ENCODE results near the gene ABCB11.

ABCB11 gene

DNA sequence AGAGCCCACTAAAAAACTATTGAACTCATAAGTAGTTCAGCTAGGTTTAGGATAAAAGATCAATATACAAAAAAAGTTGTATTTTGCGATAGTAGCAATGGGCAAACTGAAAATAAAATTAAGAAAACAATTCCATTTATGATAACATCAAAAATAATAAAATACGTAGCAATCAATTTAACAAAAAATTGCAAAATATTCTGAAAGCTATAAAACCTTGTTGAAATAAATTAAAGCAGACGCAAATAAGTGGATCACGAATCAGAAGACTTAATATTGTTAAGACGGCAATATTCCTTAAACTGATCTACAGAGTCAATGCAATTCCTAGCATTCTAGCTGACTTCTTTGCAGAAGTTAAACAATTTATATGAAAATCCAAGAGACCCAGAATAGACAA, 24.5 kb downstream of the ABCB11 start:
- no peak for DNase-seq

DNA sequence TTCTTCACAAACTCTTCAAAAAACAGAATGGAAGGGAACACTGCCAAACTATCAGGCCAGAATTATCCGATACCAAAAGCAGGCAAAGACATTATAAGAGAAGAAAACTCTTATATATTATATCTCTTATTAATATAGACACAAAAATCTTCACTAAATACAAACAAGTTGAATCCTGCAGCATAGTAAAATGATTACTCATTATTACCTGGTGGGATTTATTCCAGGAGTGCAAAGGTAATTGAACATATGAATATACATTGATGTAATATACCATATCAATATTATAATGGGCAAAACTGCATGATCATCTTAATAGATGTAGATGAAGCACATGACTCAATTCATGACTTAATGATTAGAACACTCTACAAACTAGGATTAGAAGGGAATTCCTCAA, 25.1 kb downstream of the ABCB11 start:
- DNase-seq = no peak

DNA sequence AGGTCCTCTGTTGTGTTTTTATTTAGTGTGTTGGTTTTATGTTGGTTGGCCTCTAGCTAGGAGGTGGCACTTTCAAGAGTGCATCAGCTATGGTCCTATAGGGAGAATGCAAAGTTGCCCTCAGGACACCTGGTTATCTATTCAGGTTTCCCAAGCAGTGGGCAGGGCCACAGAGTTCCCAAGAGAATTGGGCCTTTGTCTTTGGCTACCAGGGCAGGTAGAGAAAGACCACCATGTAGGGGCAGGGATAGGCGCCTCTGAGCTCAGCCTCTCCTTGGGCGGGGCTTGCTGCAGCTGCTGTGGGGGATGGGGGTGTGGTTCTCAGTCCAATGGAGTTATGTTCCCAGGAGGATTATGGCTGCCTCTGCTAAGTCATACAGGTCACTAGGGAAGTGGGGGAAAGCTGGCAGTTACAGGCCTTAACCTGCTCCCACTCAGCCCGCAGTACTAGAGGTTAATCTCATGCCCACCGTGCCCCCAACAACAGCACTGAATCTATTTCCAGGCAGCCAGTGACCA, 26.0 kb downstream of the ABCB11 start:
- no peak for DNase-seq

DNA sequence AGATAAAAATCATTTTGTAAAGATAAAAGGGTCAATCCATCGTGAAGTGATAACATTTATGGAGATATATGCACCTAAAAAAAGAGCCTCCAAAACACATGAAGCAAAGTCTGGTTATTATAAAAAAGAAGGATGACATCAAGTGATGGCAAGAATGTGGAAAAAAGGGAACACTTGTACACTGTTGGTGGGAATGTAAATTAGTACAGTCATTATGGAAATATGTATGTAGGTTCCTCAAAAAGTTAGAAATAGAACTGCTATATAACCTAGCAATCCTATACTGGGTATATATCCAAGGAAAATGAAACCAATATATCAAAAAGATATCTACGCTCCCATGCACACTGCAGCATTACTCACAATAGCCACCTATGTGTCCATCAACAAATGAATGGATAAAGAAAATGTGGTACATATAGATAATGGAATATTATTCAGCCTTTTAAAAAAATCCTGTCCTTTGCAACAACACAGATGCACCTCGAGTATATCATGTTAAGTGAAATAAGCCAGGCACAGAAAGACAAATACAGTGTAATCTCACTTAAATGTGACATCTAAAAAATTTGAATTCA, 28.9 kb downstream of the ABCB11 start:
- no peak for DNase-seq

DNA sequence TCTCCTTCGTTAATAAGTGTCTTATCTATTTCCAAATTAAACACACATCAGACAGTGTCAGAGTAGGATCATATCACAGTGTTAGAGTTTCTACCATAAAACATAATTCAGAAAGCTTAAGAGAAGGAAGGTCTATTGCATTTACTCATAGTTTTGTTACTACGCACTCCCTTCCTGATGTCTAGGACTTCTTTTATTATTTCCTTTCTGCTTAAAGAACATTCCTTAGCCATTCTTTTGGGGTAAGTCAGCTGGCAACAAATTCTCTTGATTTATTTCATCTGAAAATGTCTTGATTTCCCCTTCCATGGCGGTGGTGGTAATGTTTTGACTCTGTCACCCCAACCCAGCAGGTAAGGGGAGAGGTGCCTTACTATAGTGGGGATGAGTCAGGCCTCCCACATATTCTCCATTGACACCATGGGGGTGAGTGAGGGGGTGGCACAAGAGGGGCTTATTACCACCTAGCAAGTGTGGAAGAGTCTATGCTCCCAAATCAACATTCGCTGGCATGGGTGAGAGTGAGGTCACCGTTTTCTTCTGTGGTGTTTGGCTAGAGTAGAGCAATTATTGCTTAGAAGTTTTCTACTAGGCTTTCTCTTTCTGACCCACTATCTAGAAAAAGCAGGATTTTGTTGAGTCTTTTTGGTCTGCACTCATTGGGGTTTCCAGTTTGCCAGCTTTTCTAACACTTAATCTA, 29.9 kb downstream of the ABCB11 start:
- DNase-seq = no peak

DNA sequence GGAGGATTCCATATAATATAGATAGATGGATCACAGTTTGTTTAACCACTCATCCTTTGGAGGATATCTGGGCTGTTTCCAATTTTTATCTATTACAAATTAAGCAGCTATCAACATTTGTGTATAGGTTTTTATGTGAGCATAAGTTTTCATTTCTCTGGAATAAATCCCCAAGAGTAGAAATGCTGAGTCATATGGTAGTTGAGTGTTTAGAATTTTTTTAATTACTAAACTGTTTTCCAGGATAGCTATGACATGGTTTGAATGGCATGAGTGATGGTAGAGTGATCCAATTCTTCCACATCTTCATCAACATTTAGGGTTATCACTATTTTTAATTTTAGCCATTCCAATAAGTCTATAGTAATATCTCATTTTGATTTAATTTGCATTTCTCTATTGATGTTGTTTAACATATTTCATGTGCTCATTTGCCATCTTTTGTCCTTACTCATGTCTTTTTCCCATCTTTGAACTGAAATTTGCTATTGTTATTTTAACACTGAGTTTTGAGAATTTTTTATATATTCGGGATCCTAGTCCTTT, 31.4 kb downstream of the ABCB11 start:
- DNase-seq = no peak

DNA sequence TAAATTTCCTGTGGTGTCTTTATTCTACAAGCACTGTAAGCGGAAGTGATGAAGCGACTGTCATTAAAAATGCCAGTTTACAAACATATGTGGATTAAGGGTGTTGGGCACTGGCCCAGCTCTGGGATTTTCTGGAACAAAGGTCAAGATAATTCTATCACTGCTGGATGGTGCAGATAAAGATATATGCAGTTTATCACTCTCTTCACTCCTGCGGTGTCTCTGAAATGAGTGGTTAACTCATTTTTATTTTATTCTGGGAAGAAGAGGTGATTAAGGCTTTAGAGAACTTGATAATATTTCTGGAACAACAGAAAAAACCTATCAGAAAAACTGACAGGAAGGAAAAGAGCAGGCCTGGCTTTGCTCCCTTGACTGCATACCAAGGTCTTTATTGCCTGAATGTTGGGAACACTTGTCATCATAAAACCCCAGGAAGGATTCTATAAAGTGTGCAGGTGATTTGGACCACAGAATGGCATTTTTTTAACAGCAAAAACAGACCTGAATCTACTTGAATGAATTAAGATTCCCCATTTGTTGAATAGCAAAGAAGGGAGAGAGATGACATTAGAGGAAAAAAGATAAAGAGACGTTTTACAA, 32.4 kb downstream of the ABCB11 start:
- DNase-seq = no peak

DNA sequence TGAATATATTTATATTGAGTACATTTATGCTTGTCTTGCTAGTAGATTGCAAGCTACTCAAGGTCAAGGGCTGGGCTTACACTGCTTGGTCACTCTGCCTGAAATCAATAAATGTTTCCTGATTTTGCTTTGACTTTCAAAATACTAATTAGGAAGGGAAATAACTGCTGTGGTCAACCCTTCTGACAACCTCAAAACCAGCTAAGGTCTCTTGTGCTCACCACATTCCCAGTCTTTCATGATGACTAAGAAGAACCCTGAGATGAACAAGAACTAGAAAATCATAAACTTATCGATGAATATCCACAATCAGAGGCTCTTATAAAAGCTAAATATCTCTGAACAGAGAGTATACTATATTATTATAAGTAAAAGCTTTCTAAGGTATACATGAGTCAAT, 33.3 kb downstream of the ABCB11 start:
- no peak for DNase-seq

DNA sequence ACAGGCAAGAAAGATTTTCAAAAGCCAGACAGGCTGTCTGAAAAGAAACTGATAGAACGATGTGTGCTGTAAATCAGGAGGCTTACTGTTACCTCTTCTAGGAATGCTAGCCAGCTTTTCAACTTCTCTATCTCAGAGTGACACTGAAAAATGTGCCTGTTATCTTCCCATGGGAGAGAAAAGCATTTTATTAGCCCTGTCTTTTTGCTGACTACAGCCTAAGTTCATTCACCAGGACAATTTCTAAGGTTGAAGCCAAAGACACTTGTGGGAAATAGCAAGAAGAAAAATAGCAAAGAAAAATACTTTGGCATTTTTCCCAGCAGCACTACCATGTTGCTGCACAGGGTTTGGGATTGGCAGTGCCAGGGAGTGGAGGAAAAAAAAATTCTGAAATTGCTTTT, 34.0 kb downstream of the ABCB11 start:
- DNase-seq = no peak

DNA sequence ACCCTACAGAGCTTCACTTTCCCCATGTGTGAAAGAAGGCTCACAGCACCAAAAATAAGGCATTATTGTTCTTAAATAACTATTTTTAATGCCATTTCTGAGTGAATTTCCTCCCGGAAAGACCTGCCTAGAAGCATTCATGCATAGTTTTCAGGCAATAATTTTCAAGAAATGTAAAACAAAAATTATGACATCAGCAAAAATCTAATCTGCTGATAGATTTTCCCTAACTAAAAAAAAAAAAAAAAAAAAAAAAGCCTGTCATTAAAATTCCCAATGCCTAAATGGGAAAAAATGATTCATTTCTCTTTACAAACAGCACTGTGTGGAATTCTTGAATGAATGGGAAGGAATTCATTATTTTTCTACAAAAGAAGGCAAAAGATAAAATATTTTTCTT, 35.4 kb downstream of the ABCB11 start:
- no peak for DNase-seq

DNA sequence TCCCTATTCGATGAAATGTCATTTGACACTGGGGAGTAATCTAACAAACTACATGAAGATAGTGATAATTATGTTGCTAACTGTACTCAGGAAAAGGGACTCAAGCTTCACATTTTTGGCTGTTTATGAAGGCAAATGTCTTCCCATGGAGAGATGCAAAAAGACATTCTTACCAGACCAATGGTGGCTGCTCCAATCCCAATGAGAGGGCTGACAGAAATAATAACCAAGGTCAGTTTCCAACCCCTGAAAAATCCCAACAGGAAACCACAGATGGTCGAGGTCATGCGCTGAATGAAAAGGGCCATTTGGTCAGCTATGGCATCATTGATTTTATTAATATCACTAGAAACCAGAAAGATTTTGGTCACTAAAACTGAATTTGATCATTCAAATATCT, 37.6 kb downstream of the ABCB11 start:
- no peak for DNase-seq

DNA sequence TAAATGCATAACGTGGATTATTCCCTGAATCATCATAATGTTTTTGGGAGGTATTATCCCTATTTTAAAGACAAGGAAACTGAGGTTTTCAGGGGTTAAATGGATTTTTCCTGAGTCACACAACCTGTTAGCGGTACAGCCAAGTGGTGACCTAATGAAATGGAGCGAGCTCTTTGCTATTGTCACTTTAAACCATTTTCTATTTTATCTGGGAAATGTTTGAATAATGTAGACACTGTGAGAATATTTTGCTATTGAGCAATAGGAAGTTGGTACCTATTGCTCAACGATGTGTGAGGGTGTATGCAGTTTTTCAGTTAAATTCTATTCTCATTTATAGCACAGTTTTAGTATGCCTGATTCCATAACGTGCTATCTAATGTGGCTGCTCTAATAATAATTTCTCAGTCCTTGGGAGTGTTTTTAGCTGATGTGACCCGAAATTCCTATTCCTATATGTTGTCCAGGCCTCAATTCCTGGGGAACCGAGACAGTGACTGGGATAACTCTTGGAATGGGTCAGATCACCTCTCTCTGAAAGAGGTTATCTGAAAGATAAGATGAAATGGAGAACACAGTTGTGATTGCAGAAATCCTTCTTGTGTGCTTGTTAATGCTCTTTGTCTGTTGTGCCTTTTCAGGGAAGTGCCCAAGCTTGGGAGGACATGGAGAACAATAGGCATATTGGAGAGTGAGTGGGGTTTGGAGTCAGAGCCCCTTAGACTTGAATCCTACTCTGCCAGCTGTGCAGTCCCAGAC, 38.4 kb downstream of the ABCB11 start:
- no peak for DNase-seq

DNA sequence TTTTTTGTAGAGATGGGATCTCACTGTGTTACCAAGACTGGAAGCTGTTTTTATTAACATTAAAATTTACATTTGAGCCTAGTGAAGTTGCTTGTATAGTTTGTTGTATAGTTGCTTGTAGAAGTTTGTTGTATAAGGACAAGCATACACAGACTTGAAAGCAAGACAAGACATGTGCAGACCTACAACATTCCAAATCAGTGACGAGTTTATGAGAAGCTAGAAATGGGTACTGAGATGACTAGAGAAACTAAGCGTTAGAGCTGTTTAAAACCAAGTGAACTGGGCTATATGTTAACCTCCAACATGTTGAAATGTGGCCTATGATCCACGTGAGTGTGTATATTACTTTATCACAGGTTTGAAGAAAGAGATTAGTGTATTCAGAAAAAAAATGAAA, 39.1 kb downstream of the ABCB11 start:
- DNase-seq = no peak

DNA sequence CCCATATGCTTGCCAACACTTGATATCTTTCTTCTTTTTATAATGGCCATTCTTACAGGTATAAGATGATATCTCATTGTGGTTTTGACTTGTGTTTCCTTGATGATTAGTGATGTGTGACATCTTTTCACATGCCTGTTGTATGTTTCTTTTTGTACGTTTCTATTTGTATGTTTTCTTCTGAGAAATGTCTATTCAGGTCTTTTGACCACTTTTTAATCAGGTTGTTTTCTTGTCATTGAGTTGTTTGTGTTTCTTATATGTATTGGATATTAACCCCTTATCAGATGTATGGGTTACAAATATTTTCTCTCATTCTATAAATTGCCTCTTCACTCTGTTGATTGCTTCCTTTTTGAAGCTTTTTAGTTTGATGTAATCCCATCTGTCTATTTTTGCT, 42.4 kb downstream of the ABCB11 start:
- DNase-seq = no peak

DNA sequence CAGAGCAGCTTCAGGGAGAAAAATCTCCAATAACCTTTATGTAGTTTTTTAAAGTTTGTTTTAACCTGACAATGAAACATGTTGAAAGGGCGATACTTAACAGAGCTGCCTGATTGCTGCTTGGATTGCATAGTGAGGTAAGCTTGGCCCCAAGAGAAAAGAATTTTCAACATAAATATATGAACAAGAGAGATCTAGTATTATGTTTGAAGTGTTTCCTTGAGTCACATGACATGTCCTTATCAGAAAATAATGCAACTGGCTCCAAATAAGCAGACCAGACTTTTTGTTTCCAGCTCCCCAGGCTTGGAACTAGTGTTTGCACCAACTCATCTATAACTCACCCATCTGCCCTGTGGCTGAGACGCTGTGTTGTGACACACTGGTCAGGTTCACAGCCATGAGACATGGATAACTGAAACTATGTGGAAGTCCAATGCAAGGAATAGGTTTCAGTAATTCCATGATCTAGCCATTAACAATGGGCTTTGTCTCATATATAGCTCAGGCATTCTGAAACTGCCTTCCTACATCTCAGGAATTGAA, 44.7 kb downstream of the ABCB11 start:
- no peak for DNase-seq

DNA sequence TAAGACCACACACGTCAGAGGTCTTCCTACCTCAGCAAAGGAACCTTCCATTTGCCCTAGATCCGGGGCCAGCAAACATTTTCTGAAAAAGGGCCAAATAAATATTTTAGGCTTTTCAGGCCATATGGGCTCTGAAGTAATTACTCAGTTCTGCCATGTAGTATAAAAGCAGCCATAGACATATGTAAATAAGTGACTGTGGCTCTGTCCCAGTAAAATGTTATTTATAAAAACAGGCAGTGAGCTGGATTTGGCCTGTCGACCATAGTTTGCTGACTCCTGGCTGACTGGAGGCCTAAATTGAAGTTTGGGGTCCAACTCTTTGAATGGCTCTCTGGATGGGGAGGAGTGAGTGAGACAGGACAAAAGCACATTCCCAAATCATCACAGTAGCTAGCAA, 49.5 kb downstream of the ABCB11 start:
- no peak for DNase-seq

DNA sequence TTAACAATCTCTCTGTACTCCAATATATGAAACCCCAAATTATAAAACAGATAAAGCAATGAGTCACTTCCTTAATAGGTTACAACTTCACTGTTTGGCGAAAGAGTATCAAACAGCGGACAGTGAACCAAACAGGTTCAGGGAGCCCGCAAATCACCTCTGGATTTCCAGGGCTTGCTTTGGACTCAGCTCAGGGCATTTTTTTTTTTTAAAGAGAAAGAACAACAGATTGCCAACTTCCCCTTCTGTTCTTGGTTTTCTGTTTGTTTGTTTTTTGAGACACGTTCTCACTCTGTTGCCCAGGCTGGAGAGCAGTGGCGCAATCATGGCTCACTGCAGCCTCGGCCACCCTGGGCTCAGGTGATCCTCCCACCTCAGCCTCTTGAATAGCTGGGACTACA, 52.7 kb downstream of the ABCB11 start:
- DNase-seq = no peak

DNA sequence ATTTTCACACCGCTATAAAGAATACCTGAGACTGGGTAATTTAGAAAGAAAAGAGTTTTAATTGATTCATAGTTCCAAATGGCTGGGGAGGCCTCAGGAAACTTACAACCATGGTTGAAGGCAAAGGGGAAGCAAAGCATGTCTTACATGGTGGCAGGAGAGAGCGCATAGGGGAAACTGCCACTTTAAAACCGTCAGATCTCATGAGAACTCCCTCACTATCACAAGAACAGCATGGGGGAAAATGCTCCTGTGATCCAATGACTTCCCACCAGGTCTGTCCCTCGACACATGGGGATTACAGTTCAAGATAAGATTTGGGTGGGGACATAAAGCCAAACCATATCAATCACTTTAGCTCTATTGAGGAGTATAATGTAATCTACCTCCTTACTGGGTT, 53.5 kb downstream of the ABCB11 start:
- no peak for DNase-seq

DNA sequence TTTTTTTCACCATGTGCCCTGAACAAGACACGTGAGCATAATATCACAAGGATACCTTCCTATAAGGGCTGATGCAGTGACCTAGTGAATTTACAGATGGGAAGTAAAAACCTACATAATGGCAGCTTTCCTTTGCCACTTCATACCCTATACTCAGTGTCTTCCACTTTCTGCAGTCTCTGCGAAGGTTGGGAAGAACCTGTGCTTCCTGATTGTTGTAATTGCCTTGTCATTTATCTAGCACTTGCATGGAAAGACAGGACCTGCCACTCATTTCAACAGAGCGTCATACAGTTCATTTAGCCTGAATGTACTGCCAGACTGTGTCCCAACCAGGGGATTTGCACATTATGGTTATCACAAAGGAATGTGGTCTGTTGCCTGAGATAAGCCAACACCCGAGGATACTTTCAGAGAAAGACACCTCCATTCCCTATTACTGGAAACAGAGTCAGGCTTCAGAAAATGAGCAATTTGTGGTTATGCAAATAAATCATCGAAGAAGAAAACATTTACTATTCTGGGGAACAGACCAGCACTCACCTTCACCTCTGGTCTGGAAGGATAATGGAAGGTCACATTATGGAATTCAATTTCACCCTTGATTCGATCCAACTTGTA, 55.0 kb downstream of the ABCB11 start:
- no peak for DNase-seq

DNA sequence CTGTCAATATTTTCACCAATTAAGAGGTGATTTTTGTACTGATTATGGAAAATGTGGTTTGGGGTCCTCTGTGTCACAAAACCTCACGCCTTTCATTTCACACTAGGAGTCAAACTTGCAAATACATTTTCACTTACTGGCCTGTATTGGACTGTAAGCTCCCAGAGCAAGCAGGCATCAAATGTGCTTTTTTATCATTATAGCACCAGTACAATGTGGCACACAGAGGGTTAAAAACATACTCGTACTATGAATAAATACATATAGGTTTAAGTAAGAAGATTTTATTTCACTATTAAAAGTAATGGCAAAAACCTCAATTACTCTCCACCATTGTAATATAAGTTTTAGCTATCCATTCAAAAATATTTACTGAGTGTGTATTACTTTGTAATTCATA, 56.7 kb downstream of the ABCB11 start:
- no peak for DNase-seq

DNA sequence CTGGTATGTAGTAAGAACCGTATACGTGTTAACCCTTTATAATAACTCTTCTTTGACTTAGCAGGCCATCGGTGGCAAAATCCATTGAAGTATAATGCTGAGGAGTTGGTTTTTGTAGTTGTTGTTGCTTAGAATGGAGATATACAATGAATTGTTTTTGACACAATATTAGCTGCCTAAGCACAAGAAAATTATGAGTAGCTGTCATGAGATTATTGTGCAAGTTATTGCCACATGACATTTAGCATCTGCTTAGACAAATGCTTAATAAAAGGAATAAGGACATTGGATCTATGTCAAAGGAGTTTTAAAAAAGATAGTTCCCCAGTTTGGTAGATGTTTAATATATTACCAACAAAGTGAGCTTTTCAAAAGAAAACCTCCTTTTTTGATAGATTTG, 59.9 kb downstream of the ABCB11 start:
- DNase-seq = no peak

DNA sequence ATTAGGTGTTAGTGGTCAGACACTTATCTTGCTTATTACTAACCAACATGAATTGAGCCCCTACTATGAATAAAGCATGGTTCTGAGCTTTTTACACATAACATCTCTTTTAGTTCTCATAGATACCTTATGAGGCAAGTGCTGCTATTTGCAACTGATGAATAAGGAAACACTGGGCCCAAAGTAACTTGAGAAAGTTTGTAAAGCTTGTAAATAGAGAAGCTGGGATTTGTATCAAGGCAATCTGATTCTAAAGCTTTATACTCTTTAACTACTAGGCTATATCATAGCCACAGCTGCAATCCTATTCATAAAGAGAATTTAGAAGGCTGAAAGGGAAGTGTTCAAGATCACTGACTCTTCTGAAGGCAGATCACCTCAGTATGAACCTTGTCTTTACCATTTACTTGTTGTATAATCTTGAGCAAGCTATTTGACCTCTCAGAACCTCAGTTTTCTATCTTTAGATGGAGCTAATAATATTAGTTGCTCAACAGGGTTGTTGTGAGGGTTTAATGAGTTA, 60.4 kb downstream of the ABCB11 start:
- no peak for DNase-seq

DNA sequence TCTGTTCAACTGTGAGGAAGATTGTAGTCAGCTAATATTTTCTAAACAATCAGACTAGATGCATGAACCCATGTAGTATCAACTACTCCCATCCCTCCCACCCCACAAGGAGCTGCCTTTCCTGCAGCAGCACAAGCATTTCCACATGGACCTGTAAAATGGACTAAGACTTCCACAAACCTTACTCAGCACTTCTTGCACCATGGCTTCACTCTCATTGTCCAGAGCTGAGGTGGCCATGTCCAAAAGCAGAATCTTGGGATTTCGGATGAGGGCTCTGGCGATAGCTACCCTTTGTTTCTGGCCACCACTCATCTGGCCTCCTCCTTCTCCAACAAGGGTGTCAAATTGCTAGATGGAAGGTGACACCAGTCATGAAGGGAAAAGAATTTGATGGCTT, 61.3 kb downstream of the ABCB11 start:
- DNase-seq = no peak

All from NCI-H2081 treated with DMSO at 0.1 percent for 48 hours (cell line).